Measurements from ENCODE around the gene CBARP. TPM values are rescaled to one million over a fixed set of nuclear protein-coding genes. Genes with fewer than 3 reads are reported as not detected.
A peak's percentile ranks its signal among the peaks of the same experiment; 100 is the strongest.

The CBARP gene
- total RNA-seq, 1 experiment from 2014 or later, result 28.4 TPM

- Mint-ChIP-seq H3K36me3 (ENCODE audit: insufficient read depth in 1 of 3, low read depth in 3 of 3) (peaks cover 36 to 54% (median 45%) of the 10 kb centered on the region in 3 experiments), H3K9me3 (no peaks in the 10 kb centered on the region), H3K4me3 (peak overlapping the region; percentile 85 to 90), H3K4me1 (peaks cover 58 to 66% of the 10 kb centered on the region in 2 experiments), H3K27ac (peak overlapping the region; percentile 95 to 99 (median 95)), H3K27me3 (ENCODE audit: low read depth) (peaks cover 13% of the 10 kb centered on the region)
- Histone ChIP-seq H4K8ac (replicated peaks; ENCODE audit: insufficient read length, low read depth, low read length) (no peak overlapping the region), H3K4me2 (ENCODE audit: insufficient read depth, insufficient read length, low read length) (peak overlapping the region; percentile 87), H3K9me3 (ENCODE audit: control insufficient read depth, low read depth, low read length) (no peaks in the 10 kb centered on the region), H3K79me1 (ENCODE audit: insufficient read depth, low read depth, low read length, poor library complexity, severe bottlenecking) (peaks cover 9% of the 10 kb centered on the region), H2BK120ac (ENCODE audit: low read depth, low read length, poor library complexity, severe bottlenecking) (no peak overlapping the region), H2BK12ac (ENCODE audit: insufficient read length, low read depth, low read length) (no peak overlapping the region), H4K20me1 (ENCODE audit: control insufficient read depth, insufficient read depth, insufficient read length) (no peaks in the 10 kb centered on the region), H3K23ac (ENCODE audit: insufficient read length, low read depth, low read length) (no peak overlapping the region), H3K79me2 (ENCODE audit: insufficient read depth, low read length) (peaks cover 4% of the 10 kb centered on the region; the same call in 1 of the 2 replicates), H3T11ph (ENCODE audit: low read length) (no peak overlapping the region), H3K23me2 (ENCODE audit: insufficient read length, low read depth, low read length, poor library complexity, severe bottlenecking) (peaks cover 17% of the 10 kb centered on the region), H4K91ac (ENCODE audit: insufficient read length, low read depth, low read length) (no peak overlapping the region), H4K5ac (ENCODE audit: insufficient read length, low read depth, low read length) (no peak overlapping the region), H3K4ac (ENCODE audit: low read depth, low read length) (no peak overlapping the region; the same call in 1 of the 2 replicates), H2BK20ac (ENCODE audit: low read depth, low read length, poor library complexity, severe bottlenecking) (no peak overlapping the region), H3K27ac (ENCODE audit: insufficient read length, low read depth, low read length) (peak overlapping the region; percentile 10), H3K56ac (ENCODE audit: insufficient read length, low read depth, low read length) (no peak overlapping the region), H2AFZ (ENCODE audit: low read length) (no peak overlapping the region), H3K27me3 (ENCODE audit: insufficient read depth, low read length) (no peaks in the 10 kb centered on the region), H2BK5ac (ENCODE audit: insufficient read length, low read length) (peak overlapping the region; percentile 36), H3K18ac (ENCODE audit: insufficient read length, low read depth, low read length) (peak overlapping the region; percentile 43), H3K14ac (ENCODE audit: insufficient read depth, low read length) (peak overlapping the region; percentile 94), H2BK15ac (ENCODE audit: low read depth, low read length) (no peak overlapping the region; the same call in 1 of the 2 replicates), H3K9ac (ENCODE audit: extremely low read depth, insufficient read length, low read length) (peak overlapping the region; percentile 86), H2AK5ac (ENCODE audit: insufficient read length, low read length) (no peak overlapping the region), H3K4me1 (ENCODE audit: insufficient read depth, low read length) (peaks cover 4% of the 10 kb centered on the region; the same call in 1 of the 2 replicates)
- peak; percentile 79 for DNase-seq
- WGBS (ENCODE audit: extremely low coverage, insufficient read length, low lambda C conversion rate), result no CpG with 5 or more reads among the region's 64 CpGs
- TF ChIP-seq, protein P1, sequence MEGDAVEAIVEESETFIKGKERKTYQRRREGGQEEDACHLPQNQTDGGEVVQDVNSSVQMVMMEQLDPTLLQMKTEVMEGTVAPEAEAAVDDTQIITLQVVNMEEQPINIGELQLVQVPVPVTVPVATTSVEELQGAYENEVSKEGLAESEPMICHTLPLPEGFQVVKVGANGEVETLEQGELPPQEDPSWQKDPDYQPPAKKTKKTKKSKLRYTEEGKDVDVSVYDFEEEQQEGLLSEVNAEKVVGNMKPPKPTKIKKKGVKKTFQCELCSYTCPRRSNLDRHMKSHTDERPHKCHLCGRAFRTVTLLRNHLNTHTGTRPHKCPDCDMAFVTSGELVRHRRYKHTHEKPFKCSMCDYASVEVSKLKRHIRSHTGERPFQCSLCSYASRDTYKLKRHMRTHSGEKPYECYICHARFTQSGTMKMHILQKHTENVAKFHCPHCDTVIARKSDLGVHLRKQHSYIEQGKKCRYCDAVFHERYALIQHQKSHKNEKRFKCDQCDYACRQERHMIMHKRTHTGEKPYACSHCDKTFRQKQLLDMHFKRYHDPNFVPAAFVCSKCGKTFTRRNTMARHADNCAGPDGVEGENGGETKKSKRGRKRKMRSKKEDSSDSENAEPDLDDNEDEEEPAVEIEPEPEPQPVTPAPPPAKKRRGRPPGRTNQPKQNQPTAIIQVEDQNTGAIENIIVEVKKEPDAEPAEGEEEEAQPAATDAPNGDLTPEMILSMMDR (conservative IDR thresholded peaks at IDR 0.05), result no peak
Measured at GRCh38 chr19:1269478-1270212, 31.8 kb upstream of the CBARP start.

Measured in H9 (cell line).